DND-41 (cell line): Measurements from ENCODE around the gene NPEPPS.

Source experiments
- EZH2 ChIP-seq: IDR thresholded peaks from 3 replicates; pipeline ENCODE4 v1.6.1; 2012; ENCODE audit warnings: borderline replicate concordance, low read depth, mild to moderate bottlenecking, moderate library complexity, low read length, inconsistent platforms; ENCODE audit not compliant: severe bottlenecking
- TF ChIP-seq, protein P1 (sequence below): IDR thresholded peaks from 2 replicates; pipeline ENCODE4 v1.5.1; 2012; ENCODE audit warnings: borderline replicate concordance, low read length, moderate library complexity, mild to moderate bottlenecking; ENCODE audit not compliant: poor library complexity, severe bottlenecking; ENCODE audit errors: extremely low read depth

DNA sequence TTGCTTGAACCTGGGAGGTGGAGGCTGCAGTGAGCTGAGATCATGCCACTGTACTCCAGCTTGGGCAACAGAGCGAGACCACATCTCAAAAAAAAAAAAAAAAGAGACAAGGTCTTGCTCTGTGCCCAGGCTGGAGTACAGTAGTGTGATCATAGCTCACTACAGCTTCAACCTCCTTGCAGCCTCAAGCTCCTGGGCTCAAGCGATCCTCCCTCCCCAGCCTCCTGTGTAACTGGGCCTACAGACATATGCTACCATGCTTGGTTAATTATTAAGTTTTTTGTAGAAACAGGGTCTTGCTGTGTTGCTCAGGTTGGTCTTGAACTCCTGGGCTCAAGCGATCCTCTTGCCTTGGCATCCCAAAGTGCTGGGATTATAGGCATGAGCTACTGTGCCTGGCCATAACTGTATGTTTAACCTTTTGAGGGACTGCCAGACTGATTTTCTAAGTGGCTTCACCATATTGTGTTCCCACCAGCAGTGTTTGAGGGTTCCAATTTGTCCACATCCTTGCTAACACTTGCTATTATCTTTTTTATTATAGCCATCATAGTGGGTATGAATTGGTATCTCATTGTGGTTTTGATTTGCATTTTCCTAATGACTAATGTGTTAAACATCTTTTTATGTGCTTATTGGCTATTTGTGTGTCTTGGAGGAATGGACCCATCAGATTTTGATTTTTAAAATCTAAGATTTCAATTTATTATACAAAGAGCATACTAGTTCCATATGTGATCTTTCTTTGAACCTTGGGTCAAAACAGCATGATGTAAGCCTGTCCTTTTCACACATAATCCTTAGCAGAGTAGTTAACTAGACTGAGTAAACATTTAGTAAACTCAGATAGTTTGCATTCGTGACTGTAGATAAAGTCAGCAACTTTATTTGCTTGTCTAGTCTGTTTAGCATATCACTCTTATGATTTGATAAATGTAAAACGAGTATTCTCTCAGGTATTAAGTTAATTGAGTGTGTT lies 80.8 kb downstream of the NPEPPS start:
- TF ChIP-seq, protein P1, sequence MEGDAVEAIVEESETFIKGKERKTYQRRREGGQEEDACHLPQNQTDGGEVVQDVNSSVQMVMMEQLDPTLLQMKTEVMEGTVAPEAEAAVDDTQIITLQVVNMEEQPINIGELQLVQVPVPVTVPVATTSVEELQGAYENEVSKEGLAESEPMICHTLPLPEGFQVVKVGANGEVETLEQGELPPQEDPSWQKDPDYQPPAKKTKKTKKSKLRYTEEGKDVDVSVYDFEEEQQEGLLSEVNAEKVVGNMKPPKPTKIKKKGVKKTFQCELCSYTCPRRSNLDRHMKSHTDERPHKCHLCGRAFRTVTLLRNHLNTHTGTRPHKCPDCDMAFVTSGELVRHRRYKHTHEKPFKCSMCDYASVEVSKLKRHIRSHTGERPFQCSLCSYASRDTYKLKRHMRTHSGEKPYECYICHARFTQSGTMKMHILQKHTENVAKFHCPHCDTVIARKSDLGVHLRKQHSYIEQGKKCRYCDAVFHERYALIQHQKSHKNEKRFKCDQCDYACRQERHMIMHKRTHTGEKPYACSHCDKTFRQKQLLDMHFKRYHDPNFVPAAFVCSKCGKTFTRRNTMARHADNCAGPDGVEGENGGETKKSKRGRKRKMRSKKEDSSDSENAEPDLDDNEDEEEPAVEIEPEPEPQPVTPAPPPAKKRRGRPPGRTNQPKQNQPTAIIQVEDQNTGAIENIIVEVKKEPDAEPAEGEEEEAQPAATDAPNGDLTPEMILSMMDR: no peak
- TF ChIP-seq EZH2: no peak
